ENCODE measurements around the gene PYGL. TPM values are rescaled to one million over a fixed set of nuclear protein-coding genes. Genes with fewer than 3 reads are reported as not detected.

Gene PYGL
- total and polyA plus RNA-seq, 2 experiments from 2014 or later: 57.6 to 93.8 TPM

DNA sequence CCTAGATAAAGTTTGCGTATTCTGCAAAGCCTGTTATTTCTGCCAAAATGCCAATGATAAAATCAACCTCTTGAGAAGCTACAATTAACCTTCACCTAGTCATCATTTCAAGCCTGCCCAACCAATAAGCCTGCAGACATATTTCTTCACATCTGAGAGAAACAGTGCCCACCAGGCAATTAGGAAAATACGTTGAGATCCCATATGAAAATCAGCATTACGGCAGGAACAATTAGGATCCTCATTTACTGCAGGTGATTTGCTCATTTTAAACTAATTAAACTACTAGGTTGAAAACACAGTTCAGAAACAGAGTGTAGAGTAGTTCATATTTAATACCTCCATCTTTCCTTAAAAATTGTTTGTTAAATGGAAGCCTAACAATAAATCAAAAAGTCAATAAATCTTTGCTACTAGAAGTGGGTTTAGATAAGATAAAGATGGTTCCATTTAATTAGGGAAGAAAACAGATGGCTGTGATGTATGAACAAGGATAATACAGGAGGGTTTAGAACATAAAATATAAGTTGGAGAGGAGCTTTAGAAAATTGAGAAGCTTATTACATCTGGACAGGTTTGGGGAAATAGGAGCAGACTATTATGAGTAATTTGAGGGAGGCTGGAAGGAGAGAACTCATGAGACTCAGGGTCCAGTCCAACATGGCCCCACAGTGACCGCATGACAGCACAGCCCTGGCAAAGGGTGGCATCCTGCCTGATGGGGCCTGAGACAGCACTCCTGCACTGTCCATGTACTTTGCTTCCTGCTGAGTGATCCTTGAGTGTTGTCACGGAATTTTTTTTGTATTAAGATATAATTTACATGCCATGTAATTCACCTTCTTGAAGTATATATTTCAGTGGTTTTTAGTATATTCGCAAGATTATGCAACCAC lies 26.9 kb upstream of the PYGL start:
- H3K4me1 Mint-ChIP-seq: peaks cover 3% of the 10 kb centered on the region; the same call in 1 of the 3 replicates
- no peaks in the 10 kb centered on the region for H3K27me3 ChIP-seq (ENCODE audit: insufficient read depth)
- H2AFZ ChIP-seq: no peak overlapping the region

More for the DNA sequence above, 26.9 kb upstream of the PYGL start:
- H3K79me2 ChIP-seq (replicated peaks; ENCODE audit: insufficient read depth): no peaks in the 10 kb centered on the region
- no peaks in the 10 kb centered on the region for H3K27me3 Mint-ChIP-seq (ENCODE audit: insufficient read depth, low read depth, poor library complexity)
- H3K4me2 ChIP-seq: no peak overlapping the region
- no peak overlapping the region for H3K4me3 Mint-ChIP-seq
- no peak overlapping the region for H3K27ac ChIP-seq (ENCODE audit: low read depth)
- no peaks in the 10 kb centered on the region for H4K20me1 ChIP-seq (replicated peaks; ENCODE audit: insufficient read depth)
- no peak overlapping the region for H3K27ac Mint-ChIP-seq
- no peaks in the 10 kb centered on the region for H3F3A ChIP-seq (replicated peaks; ENCODE audit: low read depth)
- no peaks in the 10 kb centered on the region for H3K9me2 ChIP-seq (ENCODE audit: insufficient read depth)
- H3K4me1 ChIP-seq (ENCODE audit: insufficient read depth): no peaks in the 10 kb centered on the region
- H3K36me3 ChIP-seq (ENCODE audit: insufficient read depth): no peaks in the 10 kb centered on the region
- H3K9me3 Mint-ChIP-seq: no peaks in the 10 kb centered on the region; the same call in 1 of the 3 replicates
- ATAC-seq (no peak), DNase-seq (ENCODE audit: low spot score) (no peak)
- no peak overlapping the region for H3K4me3 ChIP-seq
- TF ChIP-seq STAT1 (IDR thresholded peaks at IDR 0.05; ENCODE audit: unreplicated experiment) (no peak), EZH2phosphoT487 (IDR thresholded peaks at IDR 0.05; ENCODE audit: unreplicated experiment) (no peak), NANOG (IDR thresholded peaks at IDR 0.05; ENCODE audit: borderline replicate concordance) (no peak), CREB1 (CRISPR knock-in tag; IDR thresholded peaks at IDR 0.05; ENCODE audit: low read depth) (no peak)
- TF ChIP-seq, protein P1, sequence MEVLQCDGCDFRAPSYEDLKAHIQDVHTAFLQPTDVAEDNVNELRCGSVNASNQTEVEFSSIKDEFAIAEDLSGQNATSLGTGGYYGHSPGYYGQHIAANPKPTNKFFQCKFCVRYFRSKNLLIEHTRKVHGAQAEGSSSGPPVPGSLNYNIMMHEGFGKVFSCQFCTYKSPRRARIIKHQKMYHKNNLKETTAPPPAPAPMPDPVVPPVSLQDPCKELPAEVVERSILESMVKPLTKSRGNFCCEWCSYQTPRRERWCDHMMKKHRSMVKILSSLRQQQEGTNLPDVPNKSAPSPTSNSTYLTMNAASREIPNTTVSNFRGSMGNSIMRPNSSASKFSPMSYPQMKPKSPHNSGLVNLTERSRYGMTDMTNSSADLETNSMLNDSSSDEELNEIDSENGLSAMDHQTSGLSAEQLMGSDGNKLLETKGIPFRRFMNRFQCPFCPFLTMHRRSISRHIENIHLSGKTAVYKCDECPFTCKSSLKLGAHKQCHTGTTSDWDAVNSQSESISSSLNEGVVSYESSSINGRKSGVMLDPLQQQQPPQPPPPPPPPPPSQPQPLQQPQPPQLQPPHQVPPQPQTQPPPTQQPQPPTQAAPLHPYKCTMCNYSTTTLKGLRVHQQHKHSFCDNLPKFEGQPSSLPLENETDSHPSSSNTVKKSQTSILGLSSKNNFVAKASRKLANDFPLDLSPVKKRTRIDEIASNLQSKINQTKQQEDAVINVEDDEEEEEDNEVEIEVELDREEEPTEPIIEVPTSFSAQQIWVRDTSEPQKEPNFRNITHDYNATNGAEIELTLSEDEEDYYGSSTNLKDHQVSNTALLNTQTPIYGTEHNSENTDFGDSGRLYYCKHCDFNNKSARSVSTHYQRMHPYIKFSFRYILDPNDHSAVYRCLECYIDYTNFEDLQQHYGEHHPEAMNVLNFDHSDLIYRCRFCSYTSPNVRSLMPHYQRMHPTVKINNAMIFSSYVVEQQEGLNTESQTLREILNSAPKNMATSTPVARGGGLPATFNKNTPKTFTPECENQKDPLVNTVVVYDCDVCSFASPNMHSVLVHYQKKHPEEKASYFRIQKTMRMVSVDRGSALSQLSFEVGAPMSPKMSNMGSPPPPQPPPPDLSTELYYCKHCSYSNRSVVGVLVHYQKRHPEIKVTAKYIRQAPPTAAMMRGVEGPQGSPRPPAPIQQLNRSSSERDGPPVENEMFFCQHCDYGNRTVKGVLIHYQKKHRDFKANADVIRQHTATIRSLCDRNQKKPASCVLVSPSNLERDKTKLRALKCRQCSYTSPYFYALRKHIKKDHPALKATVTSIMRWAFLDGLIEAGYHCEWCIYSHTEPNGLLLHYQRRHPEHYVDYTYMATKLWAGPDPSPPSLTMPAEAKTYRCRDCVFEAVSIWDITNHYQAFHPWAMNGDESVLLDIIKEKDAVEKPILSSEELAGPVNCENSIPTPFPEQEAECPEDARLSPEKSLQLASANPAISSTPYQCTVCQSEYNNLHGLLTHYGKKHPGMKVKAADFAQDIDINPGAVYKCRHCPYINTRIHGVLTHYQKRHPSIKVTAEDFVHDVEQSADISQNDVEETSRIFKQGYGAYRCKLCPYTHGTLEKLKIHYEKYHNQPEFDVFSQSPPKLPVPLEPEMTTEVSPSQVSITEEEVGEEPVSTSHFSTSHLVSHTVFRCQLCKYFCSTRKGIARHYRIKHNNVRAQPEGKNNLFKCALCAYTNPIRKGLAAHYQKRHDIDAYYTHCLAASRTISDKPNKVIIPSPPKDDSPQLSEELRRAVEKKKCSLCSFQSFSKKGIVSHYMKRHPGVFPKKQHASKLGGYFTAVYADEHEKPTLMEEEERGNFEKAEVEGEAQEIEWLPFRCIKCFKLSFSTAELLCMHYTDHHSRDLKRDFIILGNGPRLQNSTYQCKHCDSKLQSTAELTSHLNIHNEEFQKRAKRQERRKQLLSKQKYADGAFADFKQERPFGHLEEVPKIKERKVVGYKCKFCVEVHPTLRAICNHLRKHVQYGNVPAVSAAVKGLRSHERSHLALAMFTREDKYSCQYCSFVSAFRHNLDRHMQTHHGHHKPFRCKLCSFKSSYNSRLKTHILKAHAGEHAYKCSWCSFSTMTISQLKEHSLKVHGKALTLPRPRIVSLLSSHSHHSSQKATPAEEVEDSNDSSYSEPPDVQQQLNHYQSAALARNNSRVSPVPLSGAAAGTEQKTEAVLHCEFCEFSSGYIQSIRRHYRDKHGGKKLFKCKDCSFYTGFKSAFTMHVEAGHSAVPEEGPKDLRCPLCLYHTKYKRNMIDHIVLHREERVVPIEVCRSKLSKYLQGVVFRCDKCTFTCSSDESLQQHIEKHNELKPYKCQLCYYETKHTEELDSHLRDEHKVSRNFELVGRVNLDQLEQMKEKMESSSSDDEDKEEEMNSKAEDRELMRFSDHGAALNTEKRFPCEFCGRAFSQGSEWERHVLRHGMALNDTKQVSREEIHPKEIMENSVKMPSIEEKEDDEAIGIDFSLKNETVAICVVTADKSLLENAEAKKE (CRISPR knock-in tag; IDR thresholded peaks at IDR 0.05): no peak
- H3K36me3 Mint-ChIP-seq (ENCODE audit: low read depth): no peaks in the 10 kb centered on the region

Data from GM23338 (cell line).